HepG2 (cell line): ENCODE data around the gene DGCR8. TPM values are rescaled to one million over a fixed set of nuclear protein-coding genes. Genes with fewer than 3 reads are reported as not detected.

Experiments used
- ATAC-seq: fragments of 200-7000 bp; cut with Tn5 transposase; 3 replicates; pipeline ENCODE4 v1.9.1; 2020; ENCODE audit warnings: mild to moderate bottlenecking, moderate library complexity
- BruUV-seq: library from RNA; stranded (reverse); fragments of 400-500 nt; replicated peaks from 2 replicates; lab custom pipeline; 2021; lab: Mats Ljungman, UMichigan
- CTCF ChIA-PET: fragments of 300-600 bp; formaldehyde crosslinking; extraction: SDS; loops from one replicate; lab custom pipeline; 2021; ENCODE audit warnings: low total read pairs, inconsistent platforms, low intra/inter-chr PET ratio; lab: Yijun Ruan, JAX
- POLR2A ChIA-PET: fragments of 350-600 bp; sonication (Branson Sonifier 250); formaldehyde crosslinking; loops from one replicate; lab custom pipeline; 2020; ENCODE audit warnings: antibody characterized with exemption, inconsistent platforms; lab: Yijun Ruan, JAX
- DNase-seq: peaks from one replicate; pipeline ENCODE4 v3.0.0-alpha.2; 2015; ENCODE audit warnings: low spot score
- FAIRE-seq: peaks from 3 replicates; lab custom pipeline; 2011; peaks lifted over from hg19 to GRCh38; lab: Jason Lieb, UNC
- H2AFZ ChIP-seq: one replicate; pipeline ENCODE4 v1.6.1; 2011; ENCODE audit warnings: low read length, inconsistent platforms
- H3K27ac ChIP-seq: fragments of 300-600 bp; 3 replicates; pipeline ENCODE4 v1.8.0; 2011; ENCODE audit warnings: mixed run types, mild to moderate bottlenecking, mixed read lengths, low read length, inconsistent platforms; ENCODE audit not compliant: insufficient read depth; ENCODE audit errors: extremely low read length
- H3K27me3 ChIP-seq, 2 experiments: fragments of 200-600 bp in 1 of 2; 2 replicates in 1 of 2; 3 replicates in 1 of 2; pipeline versions ENCODE4 v1.6.0 to v1.8.0; 2011; ENCODE audit warnings: low read length in 2 of 2, mild to moderate bottlenecking in 2 of 2, moderate library complexity in 2 of 2, inconsistent platforms in 1 of 2; ENCODE audit not compliant: insufficient read depth in 2 of 2, control insufficient read depth in 1 of 2
- H3K36me3 ChIP-seq, 2 experiments: fragments of 200-600 bp in 1 of 2; replicated peaks in 1 of 2; 2 replicates in 1 of 2; 3 replicates in 1 of 2; pipeline versions ENCODE4 v1.5.1 to v1.8.0; 2011; ENCODE audit warnings: low read length in 2 of 2, inconsistent platforms in 1 of 2; ENCODE audit not compliant: insufficient read depth in 2 of 2, control insufficient read depth in 1 of 2
- H3K4me1 ChIP-seq: 2 replicates; pipeline ENCODE4 v1.5.1; 2012; ENCODE audit warnings: low read length, inconsistent platforms; ENCODE audit not compliant: insufficient read depth
- H3K4me2 ChIP-seq: 2 replicates; pipeline ENCODE4 v1.6.0; 2011; ENCODE audit warnings: low read depth, low read length, inconsistent platforms
- H3K4me3 ChIP-seq, 3 experiments: fragments of 200-600 bp in 1 of 3; sonication (generic), shearing (Covaris generic) in 1 of 3; replicated peaks in 1 of 3; 2 replicates each; pipeline ENCODE4 v1.5.1; 2011 to 2016; ENCODE audit warnings: low read length in 3 of 3, inconsistent platforms in 2 of 3, low read depth in 2 of 3, mild to moderate bottlenecking in 2 of 3, control low read depth in 1 of 3, mixed read lengths in 1 of 3; ENCODE audit not compliant: insufficient read depth in 1 of 3
- H3K79me2 ChIP-seq: one replicate; pipeline ENCODE4 v1.6.1; 2011; ENCODE audit warnings: low read length, inconsistent platforms; ENCODE audit not compliant: insufficient read depth
- H3K9ac ChIP-seq: 2 replicates; pipeline ENCODE4 v1.6.0; 2011; ENCODE audit warnings: mild to moderate bottlenecking, low read depth, low read length, inconsistent platforms; ENCODE audit not compliant: insufficient read depth
- H3K9me3 ChIP-seq: 2 replicates; pipeline ENCODE4 v1.5.1; 2012; ENCODE audit warnings: mild to moderate bottlenecking, low read length
- H4K20me1 ChIP-seq: 2 replicates; pipeline ENCODE4 v1.6.0; 2011; ENCODE audit warnings: inconsistent platforms, mild to moderate bottlenecking, low read length, moderate library complexity; ENCODE audit not compliant: insufficient read depth
- ARNTL ChIP-seq: sonication (generic); formaldehyde crosslinking; IDR thresholded peaks from 2 replicates; pipeline ENCODE4 v1.4.0; 2020; ENCODE audit warnings: mild to moderate bottlenecking, missing genetic modification reagents
- DNMT1 ChIP-seq: sonication (generic); formaldehyde crosslinking; IDR thresholded peaks from 2 replicates; pipeline ENCODE4 v1.5.1; 2020; ENCODE audit warnings: mild to moderate bottlenecking, missing genetic modification reagents
- FLYWCH1 ChIP-seq: sonication (generic); formaldehyde crosslinking; IDR thresholded peaks from 2 replicates; pipeline ENCODE4 v1.8.1; 2023; ENCODE audit warnings: mild to moderate bottlenecking, missing genetic modification reagents
- HMGA1 ChIP-seq: sonication (generic); formaldehyde crosslinking; conservative IDR thresholded peaks from 2 replicates; pipeline ENCODE4 v1.4.0; 2020; ENCODE audit warnings: missing genetic modification reagents
- MAF1 ChIP-seq: sonication (generic); formaldehyde crosslinking; IDR thresholded peaks from 2 replicates; pipeline ENCODE4 v1.5.0; 2020; ENCODE audit warnings: missing genetic modification reagents, borderline replicate concordance
- MAFF ChIP-seq: IDR thresholded peaks from 2 replicates; pipeline ENCODE4 v1.6.1; 2011; ENCODE audit warnings: low read depth, low read length, improper control_type of control experiment
- NR3C1 ChIP-seq: sonication (generic); formaldehyde crosslinking; IDR thresholded peaks from 2 replicates; pipeline ENCODE4 v1.4.0; 2020; ENCODE audit warnings: missing genetic modification reagents
- RAD51 ChIP-seq: fragments of 450-650 bp; IDR thresholded peaks from 2 replicates; pipeline ENCODE4 v1.6.1; 2016; ENCODE audit warnings: borderline replicate concordance
- SMAD3 ChIP-seq: sonication (generic); formaldehyde crosslinking; IDR thresholded peaks from 2 replicates; pipeline ENCODE4 v1.4.0; 2020; ENCODE audit warnings: missing genetic modification reagents
- ZFP36L1 ChIP-seq: sonication (generic); formaldehyde crosslinking; IDR thresholded peaks from 2 replicates; pipeline ENCODE4 v1.8.0; 2022; ENCODE audit warnings: mild to moderate bottlenecking, missing genetic modification reagents, moderate library complexity
- ZNF160 ChIP-seq: sonication (generic); formaldehyde crosslinking; IDR thresholded peaks from 2 replicates; pipeline ENCODE4 v1.8.0; 2022; ENCODE audit warnings: mild to moderate bottlenecking, inconsistent platforms, missing genetic modification reagents
- ZNF331 ChIP-seq: sonication (generic); formaldehyde crosslinking; IDR thresholded peaks from 2 replicates; pipeline ENCODE4 v1.4.0; 2020; ENCODE audit warnings: missing genetic modification reagents
- ZNF430 ChIP-seq: sonication (generic); formaldehyde crosslinking; IDR thresholded peaks from 2 replicates; pipeline ENCODE4 v1.9.0; 2021; ENCODE audit warnings: mild to moderate bottlenecking, missing genetic modification reagents
- ZNF44 ChIP-seq: sonication (generic); formaldehyde crosslinking; IDR thresholded peaks from 2 replicates; pipeline ENCODE4 v1.5.1; 2020; ENCODE audit warnings: mild to moderate bottlenecking, missing genetic modification reagents
- ZNF629 ChIP-seq: sonication (generic); formaldehyde crosslinking; conservative IDR thresholded peaks from 2 replicates; pipeline ENCODE4 v1.5.0; 2020; ENCODE audit warnings: missing genetic modification reagents
- ZNF768 ChIP-seq: sonication (generic); formaldehyde crosslinking; IDR thresholded peaks from 2 replicates; pipeline ENCODE4 v1.4.0; 2020; ENCODE audit warnings: missing genetic modification reagents
- WGBS: methylation state at CpG from one replicate; pipeline ENCODE4 v1.1.6; 2017; ENCODE audit warnings: low lambda C conversion rate; 5-methylcytosine and 5-hydroxymethylcytosine counted together
- in situ Hi-C: cut with HindIII; loops from 2 replicates; pipeline ENCODE4 v1.10.0; 2017; ENCODE audit warnings: low pct_unique_long_range_greater_than_20kb; ENCODE audit not compliant: extremely low pct_ligation_motif_present
- intact Hi-C: fragments of 100-400 bp; cut with micrococcal nuclease; formaldehyde crosslinking; loops from one replicate; pipeline ENCODE4 v1.10.0; 2022; ENCODE audit not compliant: unreplicated experiment
- polyA plus RNA-seq, 8 experiments: library from polyadenylated mRNA; depleted of rRNA in 3 of 8; stranded (reverse) in 7 of 8; unstranded in 1 of 8; fragments of >200 nt; fragmentation: Illumina TruSeq in 4 of 8; extraction: Trizol in 4 of 8; gene quantifications; 2 replicates each; pipeline versions ENCODE4 v1.2.1 to v1.2.3, GENCODE V29; 2011 to 2016; ENCODE audit warnings: low read depth in 4 of 8, missing spikeins in 1 of 8, mixed read lengths in 1 of 8; ENCODE audit not compliant: insufficient read depth in 1 of 8
- total RNA-seq, 5 experiments: library from RNA; depleted of rRNA; stranded (reverse); fragments of >200 nt; fragmentation: Illumina TruSeq; extraction: Trizol; gene quantifications; 2 replicates each; pipeline ENCODE4 v1.2.3, GENCODE V29; 2016; ENCODE audit warnings: low read depth in 1 of 5
- TF ChIP-seq, protein P1 (sequence below): sonication (generic); formaldehyde crosslinking; IDR thresholded peaks from 2 replicates; pipeline ENCODE4 v1.5.1; 2020; ENCODE audit warnings: missing genetic modification reagents, mild to moderate bottlenecking, borderline replicate concordance
- TF ChIP-seq, protein P2 (sequence below): sonication (generic); formaldehyde crosslinking; IDR thresholded peaks from 2 replicates; pipeline ENCODE4 v1.4.0; 2020; ENCODE audit warnings: missing genetic modification reagents

The DGCR8 gene
- total and polyA plus RNA-seq, 2 of the 13 experiments (the other 11 are each of a cell fraction or from before 2014, with no cell fraction given), result 10.2 to 23.2 TPM

DNA sequence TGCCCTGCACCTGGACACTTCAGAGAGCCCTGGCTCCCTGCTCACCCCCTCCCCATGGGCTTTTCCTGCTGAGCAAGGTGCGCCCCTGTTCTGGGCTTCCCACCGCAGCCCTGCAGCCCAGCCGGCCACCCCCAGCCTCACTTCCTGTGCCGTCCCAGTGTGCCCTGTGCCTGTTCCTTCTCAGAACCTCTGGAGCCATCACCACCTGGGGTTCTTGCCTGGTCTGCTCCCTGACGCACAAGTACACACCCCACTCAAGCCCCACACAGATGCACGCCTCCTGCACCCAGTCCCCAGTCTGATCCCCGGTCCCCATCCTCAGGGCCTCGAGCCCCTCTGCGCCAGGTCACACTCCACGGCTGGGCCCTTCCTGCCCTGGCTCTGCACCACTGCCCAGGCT, 23.9 kb upstream of the DGCR8 start:
- in situ Hi-C loops (no loop called here), intact Hi-C loops (no loop called here)
- ATAC-seq (no peak), FAIRE-seq (no peak), DNase-seq (no peak)
- ChIA-PET CTCF (no interaction called here), POLR2A (interaction anchor here (0.6 kb wide), 1 partner anchor 13 kb away, joined by 4 read pairs; no protein-coding TSS in a partner anchor)
- no peaks in the 10 kb centered on the region for H3K27me3 ChIP-seq
- WGBS, result 96% methylated on average over 10 of the region's 10 CpGs
- H3K4me1 ChIP-seq, result no peaks in the 10 kb centered on the region
- BruUV-seq, result no TSS peak
- no peak for TF ChIP-seq SMAD3
- TF ChIP-seq ARNTL, result no peak
- TF ChIP-seq ZNF629 (CRISPR knock-in tag), result no peak
- TF ChIP-seq, protein P1, sequence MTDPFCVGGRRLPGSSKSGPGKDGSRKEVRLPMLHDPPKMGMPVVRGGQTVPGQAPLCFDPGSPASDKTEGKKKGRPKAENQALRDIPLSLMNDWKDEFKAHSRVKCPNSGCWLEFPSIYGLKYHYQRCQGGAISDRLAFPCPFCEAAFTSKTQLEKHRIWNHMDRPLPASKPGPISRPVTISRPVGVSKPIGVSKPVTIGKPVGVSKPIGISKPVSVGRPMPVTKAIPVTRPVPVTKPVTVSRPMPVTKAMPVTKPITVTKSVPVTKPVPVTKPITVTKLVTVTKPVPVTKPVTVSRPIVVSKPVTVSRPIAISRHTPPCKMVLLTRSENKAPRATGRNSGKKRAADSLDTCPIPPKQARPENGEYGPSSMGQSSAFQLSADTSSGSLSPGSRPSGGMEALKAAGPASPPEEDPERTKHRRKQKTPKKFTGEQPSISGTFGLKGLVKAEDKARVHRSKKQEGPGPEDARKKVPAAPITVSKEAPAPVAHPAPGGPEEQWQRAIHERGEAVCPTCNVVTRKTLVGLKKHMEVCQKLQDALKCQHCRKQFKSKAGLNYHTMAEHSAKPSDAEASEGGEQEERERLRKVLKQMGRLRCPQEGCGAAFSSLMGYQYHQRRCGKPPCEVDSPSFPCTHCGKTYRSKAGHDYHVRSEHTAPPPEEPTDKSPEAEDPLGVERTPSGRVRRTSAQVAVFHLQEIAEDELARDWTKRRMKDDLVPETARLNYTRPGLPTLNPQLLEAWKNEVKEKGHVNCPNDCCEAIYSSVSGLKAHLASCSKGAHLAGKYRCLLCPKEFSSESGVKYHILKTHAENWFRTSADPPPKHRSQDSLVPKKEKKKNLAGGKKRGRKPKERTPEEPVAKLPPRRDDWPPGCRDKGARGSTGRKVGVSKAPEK (CRISPR knock-in tag), result no peak
- TF ChIP-seq ZNF331 (CRISPR knock-in tag), result no peak
- TF ChIP-seq HMGA1 (CRISPR knock-in tag), result no peak
- no peak for TF ChIP-seq NR3C1
- TF ChIP-seq MAFF, result no peak
- no peak for TF ChIP-seq RAD51
- no peak for TF ChIP-seq ZNF44 (CRISPR knock-in tag)
- TF ChIP-seq ZFP36L1 (CRISPR knock-in tag), result no peak
- TF ChIP-seq ZNF160 (CRISPR knock-in tag), result no peak
- no peak for TF ChIP-seq ZNF768
- TF ChIP-seq, protein P2, sequence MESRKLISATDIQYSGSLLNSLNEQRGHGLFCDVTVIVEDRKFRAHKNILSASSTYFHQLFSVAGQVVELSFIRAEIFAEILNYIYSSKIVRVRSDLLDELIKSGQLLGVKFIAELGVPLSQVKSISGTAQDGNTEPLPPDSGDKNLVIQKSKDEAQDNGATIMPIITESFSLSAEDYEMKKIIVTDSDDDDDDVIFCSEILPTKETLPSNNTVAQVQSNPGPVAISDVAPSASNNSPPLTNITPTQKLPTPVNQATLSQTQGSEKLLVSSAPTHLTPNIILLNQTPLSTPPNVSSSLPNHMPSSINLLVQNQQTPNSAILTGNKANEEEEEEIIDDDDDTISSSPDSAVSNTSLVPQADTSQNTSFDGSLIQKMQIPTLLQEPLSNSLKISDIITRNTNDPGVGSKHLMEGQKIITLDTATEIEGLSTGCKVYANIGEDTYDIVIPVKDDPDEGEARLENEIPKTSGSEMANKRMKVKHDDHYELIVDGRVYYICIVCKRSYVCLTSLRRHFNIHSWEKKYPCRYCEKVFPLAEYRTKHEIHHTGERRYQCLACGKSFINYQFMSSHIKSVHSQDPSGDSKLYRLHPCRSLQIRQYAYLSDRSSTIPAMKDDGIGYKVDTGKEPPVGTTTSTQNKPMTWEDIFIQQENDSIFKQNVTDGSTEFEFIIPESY (CRISPR knock-in tag), result no peak
- TF ChIP-seq ZNF430 (CRISPR knock-in tag), result no peak
- no peak for TF ChIP-seq FLYWCH1 (CRISPR knock-in tag)
- no peak for TF ChIP-seq DNMT1
- TF ChIP-seq MAF1 (CRISPR knock-in tag), result no peak
- no peak overlapping the region for H3K4me3 ChIP-seq
- H2AFZ ChIP-seq, result no peak overlapping the region
- H3K9ac ChIP-seq, result no peak overlapping the region
- no peaks in the 10 kb centered on the region for H3K9me3 ChIP-seq
- H4K20me1 ChIP-seq, result no peaks in the 10 kb centered on the region
- H3K27ac ChIP-seq, result no peak overlapping the region
- H3K36me3 ChIP-seq, result peaks cover 2 to 22% of the 10 kb centered on the region in 2 experiments; a peak in 3 of 5 replicates
- no peak overlapping the region for H3K4me2 ChIP-seq
- H3K79me2 ChIP-seq, result no peaks in the 10 kb centered on the region
